HG02759 (cell line): ENCODE measurements around the gene SUPT16H.
"Not testable (repeated sequence)": the region's sequence is repeated elsewhere in the genome, so short reads cannot be mapped to it uniquely, and the experiment has no call there.

Experiments
- ATAC-seq: cut with Tn5 transposase; IDR thresholded peaks from one replicate; pipeline ENCODE4 v1.9.1; 2021; ENCODE audit warnings: mild to moderate bottlenecking, moderate library complexity; ENCODE audit not compliant: unreplicated experiment

SUPT16H gene

DNA sequence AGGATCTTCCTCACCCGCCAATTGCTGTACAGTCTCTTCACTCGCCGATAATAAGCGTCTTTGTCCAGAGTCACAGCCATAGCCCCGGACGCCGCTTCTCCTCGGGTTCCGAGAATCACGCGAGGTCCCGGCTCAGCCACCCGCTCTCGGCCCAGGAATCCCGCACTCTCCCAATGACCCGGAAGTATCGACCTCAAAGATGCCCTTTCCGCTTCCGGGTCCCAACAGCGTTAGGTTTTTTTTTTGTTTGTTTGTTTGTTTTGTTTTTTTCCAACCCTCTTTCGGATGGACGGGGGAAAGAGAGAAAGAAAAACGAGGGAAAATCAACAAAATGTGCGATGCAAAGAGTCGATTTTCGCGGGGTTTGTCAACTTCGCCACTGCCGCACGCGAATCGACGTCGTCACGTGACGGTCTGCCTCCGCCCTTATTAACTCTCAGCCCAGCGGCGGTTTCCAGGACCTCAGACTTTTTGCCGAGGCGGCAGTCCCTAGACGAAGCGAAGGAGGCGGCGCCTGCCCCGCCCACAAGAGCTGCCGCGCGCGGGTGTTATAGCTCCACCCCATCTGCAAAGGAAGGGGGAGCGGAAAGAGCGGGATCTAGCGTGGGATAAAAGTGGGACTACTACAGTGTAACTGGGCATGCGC is at the start of gene SUPT16H:
Gene SUPT16H (minus strand): TSS at position 172 of the 646 bp plus-strand sequence. CDS start 92 bp downstream, at position 80.
- ATAC-seq = peak; percentile 94

- no peak for ATAC-seq
Measured at GRCh38 chr14:21431126-21431525, 47.3 kb upstream of the SUPT16H start.

DNA sequence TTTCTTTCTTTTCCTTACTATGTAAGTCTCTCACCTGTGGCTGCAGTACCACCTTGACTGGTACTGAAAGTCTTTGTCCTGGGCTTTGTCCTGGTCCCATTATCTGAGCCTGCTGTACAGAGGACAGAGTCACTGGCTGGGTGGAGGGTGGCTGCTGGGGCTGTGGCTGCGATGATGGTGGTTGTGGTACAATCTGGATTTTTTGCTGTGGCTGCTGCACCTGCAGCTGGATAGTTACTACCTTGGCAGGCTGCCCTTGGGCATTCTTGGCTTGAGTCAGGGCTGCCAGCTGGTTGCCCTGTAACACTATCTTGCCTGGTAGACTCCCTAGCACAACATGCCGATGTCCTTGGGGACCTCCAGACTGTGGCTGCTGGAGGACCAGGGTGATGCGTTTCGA is 45.1 kb upstream of the SUPT16H start:
- no peak for ATAC-seq

GRCh38 chr14:21426692-21427091 is 42.9 kb upstream of the SUPT16H start:
- ATAC-seq = no peak

GRCh38 chr14:21419528-21419927 is 35.7 kb upstream of the SUPT16H start:
- ATAC-seq = no peak

- ATAC-seq = no peak
Measured at GRCh38 chr14:21415329-21415728, 31.5 kb upstream of the SUPT16H start.

- ATAC-seq = peak; percentile 76
Measured at GRCh38 chr14:21414137-21414631, 30.4 kb upstream of the SUPT16H start.

GRCh38 chr14:21408147-21408546 is 24.3 kb upstream of the SUPT16H start:
- no peak for ATAC-seq

DNA sequence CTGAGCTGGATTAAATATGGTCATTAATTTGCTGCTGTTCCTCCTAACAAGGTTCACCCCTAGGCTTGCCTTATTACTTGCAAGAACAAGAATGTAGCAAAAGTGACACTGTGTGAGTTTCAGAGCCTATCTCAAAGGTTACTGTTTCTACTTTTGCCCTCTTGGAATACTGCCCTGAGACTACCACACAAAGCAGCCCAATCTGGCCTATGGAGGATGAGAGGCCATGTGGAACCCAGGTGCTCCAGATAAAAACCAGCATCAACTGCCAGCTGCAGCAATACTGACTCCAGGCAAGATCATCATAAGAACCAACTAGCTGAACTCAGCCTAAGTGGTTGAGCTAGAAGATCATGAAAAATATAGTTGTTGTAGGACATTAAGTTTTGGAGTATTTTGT is 22.4 kb upstream of the SUPT16H start:
- ATAC-seq = no peak

DNA sequence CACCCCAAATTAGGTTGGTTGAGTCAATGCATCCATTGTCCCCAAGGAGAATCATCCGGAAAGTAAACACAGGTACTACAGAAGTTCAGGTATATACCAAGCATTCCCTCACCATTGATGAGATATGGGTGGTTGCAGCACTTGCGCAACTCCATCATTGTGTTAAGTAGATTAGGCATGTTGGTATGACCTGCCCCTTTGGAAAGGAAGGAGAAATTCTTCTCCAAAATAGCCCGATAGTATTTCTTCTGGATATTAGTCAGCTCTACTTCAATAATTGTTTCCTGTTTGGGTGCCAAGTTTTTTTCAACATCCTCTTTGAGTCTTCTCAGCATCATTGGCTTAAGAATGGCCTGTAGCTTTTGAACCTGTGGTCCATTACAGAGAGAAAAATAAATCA is 21.3 kb upstream of the SUPT16H start:
- no peak for ATAC-seq

DNA sequence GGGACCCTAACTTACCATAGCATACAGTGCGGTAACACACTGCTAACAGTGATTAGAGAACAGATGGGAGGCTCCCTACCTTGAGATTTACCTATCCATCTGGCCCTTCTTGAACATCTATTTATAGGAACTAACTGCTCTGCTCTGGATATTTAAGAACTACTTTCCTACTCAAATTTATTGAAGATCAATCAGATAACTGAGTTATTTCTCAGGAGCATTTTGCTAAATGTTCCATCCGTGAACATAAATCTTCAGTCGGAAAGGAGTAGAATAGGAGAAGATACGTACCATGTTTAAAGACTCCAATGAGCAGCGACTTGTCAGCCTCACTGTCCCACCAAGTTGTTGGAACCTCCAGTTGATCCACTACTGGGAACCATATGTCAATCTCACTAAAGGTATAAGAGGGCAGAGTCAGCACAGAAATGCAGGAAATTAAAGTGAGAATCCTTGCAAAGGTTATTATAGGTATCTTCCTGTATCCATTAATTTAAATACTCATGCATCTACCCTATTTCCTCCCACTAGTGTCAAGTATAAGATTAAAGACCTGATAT is 15.6 kb upstream of the SUPT16H start:
- ATAC-seq = no peak

DNA sequence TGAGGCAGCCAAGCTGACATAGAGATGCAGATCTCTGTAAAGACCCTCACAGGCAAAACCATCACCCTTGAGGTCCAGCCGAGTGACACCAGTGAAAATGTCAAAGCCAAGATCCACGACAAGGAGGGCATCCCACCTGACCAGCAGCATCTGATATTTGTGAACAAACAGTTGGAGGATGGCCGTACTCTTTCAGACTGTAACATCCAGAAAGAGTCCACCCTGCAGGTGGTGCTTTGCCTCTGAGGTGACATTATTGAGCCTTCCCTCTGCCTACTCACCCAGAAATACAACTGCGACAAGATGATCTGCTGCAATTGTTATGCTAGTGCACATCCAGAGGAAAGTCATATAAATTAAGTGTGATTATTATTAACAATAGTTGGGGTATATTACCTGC is 15.1 kb upstream of the SUPT16H start:
- ATAC-seq = no peak

- ATAC-seq = no peak
Measured at GRCh38 chr14:21395450-21395849, 11.6 kb upstream of the SUPT16H start.

- ATAC-seq = peak; percentile 26
Measured at GRCh38 chr14:21385188-21385904, 1.5 kb upstream of the SUPT16H start.

- peak; percentile 35 for ATAC-seq
Measured at GRCh38 chr14:21384494-21384851, 654 bp upstream of the SUPT16H start.

GRCh38 chr14:21382886-21383847 is 652 bp downstream of the SUPT16H start:
- ATAC-seq = peak; percentile 33

DNA sequence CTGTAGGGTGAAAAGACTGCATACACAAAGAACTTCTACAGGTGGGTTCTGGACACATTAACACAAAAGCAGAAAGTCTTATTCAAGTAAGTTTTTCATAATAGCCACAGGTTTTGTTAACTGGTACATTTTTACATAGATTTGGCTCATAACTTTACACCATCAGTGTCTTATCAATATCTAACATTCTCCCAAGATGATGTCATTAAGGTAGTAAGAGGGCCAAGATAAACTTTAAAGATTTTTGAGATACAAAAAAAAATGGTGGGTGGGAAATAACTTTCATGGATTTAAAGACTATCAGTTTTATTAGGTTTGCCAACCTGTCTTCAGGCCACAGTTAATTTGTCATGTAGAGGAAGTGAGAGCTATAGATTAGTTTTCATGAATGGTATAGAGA is 1.7 kb downstream of the SUPT16H start:
- no peak for ATAC-seq

DNA sequence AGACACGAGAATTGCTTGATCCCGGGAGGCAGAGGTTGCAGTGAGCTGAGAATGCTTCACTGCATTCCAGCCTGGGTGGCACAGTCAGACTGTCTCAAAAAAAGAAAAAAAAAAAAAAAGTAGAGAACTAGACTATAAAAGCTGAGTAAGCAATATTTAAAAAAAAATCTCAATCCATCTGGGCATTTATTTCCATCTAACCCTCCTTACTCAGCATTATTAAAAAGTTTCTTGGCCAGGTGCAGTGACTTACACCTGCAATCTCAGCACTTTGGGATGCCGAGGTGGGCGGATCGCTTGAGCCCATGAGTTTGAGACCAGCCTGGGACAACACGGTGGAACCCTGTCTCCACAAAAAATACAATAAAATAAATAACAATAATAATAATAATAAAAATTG is 4.5 kb downstream of the SUPT16H start:
- ATAC-seq = no peak

DNA sequence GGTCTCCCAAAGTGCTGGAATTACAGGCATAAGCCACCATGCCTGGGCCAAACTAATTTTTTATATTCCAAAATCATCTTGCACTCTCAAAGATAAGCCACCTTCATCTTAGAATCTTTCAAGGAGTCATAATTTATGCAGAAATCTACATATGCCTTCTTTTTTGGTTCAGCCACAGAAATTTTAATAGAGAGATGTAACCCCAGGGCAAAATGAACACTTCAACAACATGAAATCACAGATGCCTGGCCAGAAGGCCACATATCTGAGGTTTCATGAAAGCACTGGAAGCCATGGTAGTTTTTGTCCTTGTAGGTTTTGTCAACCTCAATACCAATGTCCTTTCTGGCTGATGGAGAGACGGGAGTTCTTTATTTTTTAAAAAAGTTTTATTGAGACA is 9.8 kb downstream of the SUPT16H start:
- no peak for ATAC-seq

GRCh38 chr14:21372814-21373213 is 11.0 kb downstream of the SUPT16H start:
- ATAC-seq = not testable (repeated sequence)
